Spleen (tissue), 11 donors: ENCODE data around the gene RNF207. TPM values are rescaled to one million over a fixed set of nuclear protein-coding genes. Genes with fewer than 3 reads are reported as not detected.
"Not testable (repeated sequence)": the region's sequence is repeated elsewhere in the genome, so short reads cannot be mapped to it uniquely, and the experiment has no call there.

ENCODE experiments used
- DNase-seq: peaks from one replicate; pipeline ENCODE4 v3.0.0-alpha.2; 2020
- H3K27ac ChIP-seq, 8 donors: fragments of 200-600 bp; sonication (generic) in 7 of 8; 1 replicate in 4 of 8; 2 replicates in 4 of 8; pipeline versions ENCODE4 v1.5.0 to v1.8.0; 2016 to 2021; ENCODE audit warnings: inconsistent platforms in 4 of 8, mild to moderate bottlenecking in 4 of 8, moderate library complexity in 1 of 8
- H3K27me3 ChIP-seq, 7 donors: fragments of 200-600 bp; sonication (generic) in 6 of 7; replicated peaks in 1 of 7; 1 replicate in 4 of 7; 2 replicates in 3 of 7; pipeline versions ENCODE4 v1.5.0 to v1.8.0; 2016 to 2021; ENCODE audit warnings: inconsistent platforms in 3 of 7, mild to moderate bottlenecking in 1 of 7
- H3K36me3 ChIP-seq, 6 donors: fragments of 200-600 bp; sonication (generic) in 5 of 6; 1 replicate in 4 of 6; 2 replicates in 2 of 6; pipeline versions ENCODE4 v1.5.0 to v1.8.0; 2016 to 2021; ENCODE audit warnings: inconsistent platforms in 2 of 6
- H3K4me1 ChIP-seq, 6 donors: fragments of 200-600 bp; sonication (generic) in 5 of 6; 1 replicate in 3 of 6; 2 replicates in 3 of 6; pipeline versions ENCODE4 v1.5.0 to v1.8.0; 2016 to 2021; ENCODE audit warnings: inconsistent platforms in 3 of 6
- H3K4me3 ChIP-seq, 8 donors: fragments of 200-600 bp; sonication (generic) in 7 of 8; 1 replicate in 4 of 8; 2 replicates in 4 of 8; pipeline versions ENCODE4 v1.5.0 to v1.8.0; 2016 to 2021; ENCODE audit warnings: inconsistent platforms in 4 of 8, mild to moderate bottlenecking in 4 of 8, moderate library complexity in 2 of 8
- H3K9me3 ChIP-seq, 8 donors: fragments of 200-600 bp; sonication (generic) in 7 of 8; 1 replicate in 4 of 8; 2 replicates in 4 of 8; pipeline versions ENCODE4 v1.5.0 to v1.8.0; 2016 to 2021; ENCODE audit warnings: inconsistent platforms in 4 of 8
- CTCF ChIP-seq, 11 experiments: fragments of 200-600 bp in 7 of 11; fragments of 450-650 bp in 4 of 11; sonication (generic) in 4 of 11; IDR thresholded peaks in 8 of 11; conservative IDR thresholded peaks in 3 of 11; 1 replicate in 7 of 11; 2 replicates in 4 of 11; pipeline versions ENCODE4 v1.4.0 to v1.8.0; 2016 to 2021; ENCODE audit warnings: antibody characterized with exemption in 11 of 11, inconsistent platforms in 4 of 11, mild to moderate bottlenecking in 1 of 11
- POLR2A ChIP-seq, 3 donors: fragments of 450-650 bp; IDR thresholded peaks; one replicate each; pipeline ENCODE4 v1.5.1; 2017; ENCODE audit warnings: antibody characterized with exemption in 3 of 3, mild to moderate bottlenecking in 1 of 3
- POLR2AphosphoS5 ChIP-seq, 3 donors: sonication (generic); formaldehyde crosslinking; IDR thresholded peaks; one replicate each; pipeline ENCODE4 v1.5.1; 2017; ENCODE audit warnings: antibody characterized with exemption in 3 of 3
- WGBS, 5 donors: extraction: QIAGEN DNeasy Blood & Tissue Kit in 3 of 5; methylation state at CpG; one replicate each; pipeline versions ENCODE4 v1.1.5 to v1.1.7; 2013 to 2018; 5-methylcytosine and 5-hydroxymethylcytosine counted together
- intact Hi-C: fragments of 100-400 bp; cut with DNase I; formaldehyde crosslinking; loops from one replicate; pipeline ENCODE4 v1.15.0; 2023; ENCODE audit warnings: low total_unique reads
- polyA plus RNA-seq, 3 donors: library from polyadenylated mRNA; stranded (reverse); fragments of 200-250 nt; gene quantifications; one replicate each; pipeline ENCODE4 v1.2.1, GENCODE V29; 2013
- total RNA-seq, 7 donors: library from RNA; depleted of rRNA in 3 of 7; stranded (reverse); fragments of >200 nt in 3 of 7; fragmentation: NEBNext Ultra II Directional in 4 of 7; extraction: Animal tissue kit (Norgen Biotek cat#: 25700) in 4 of 7; gene quantifications; one replicate each; pipeline versions ENCODE4 v1.1.0 to v1.2.1, GENCODE V29; 2016 to 2021
- donor health status: healthy with polysubstance abuse.
- donor health status: DM: no; HTN: no; CAD: no; lungs with moderate emphysema.
- donor health status: DM: no; HTN: no; CAD: no.
- donor health status: Bipolar disorder and iron deficiency.
- donor health status: healthy.
- donor health status: DM: no; HTN: no; CAD: no.
- donor health status: DM: yes; HTN: yes; CAD: no.

The RNF207 gene
- total and polyA plus RNA-seq, 10 donors = 2.8 to 12.5 (median 6.3) TPM

GRCh38 chr1:6211731-6212130 lies 5.8 kb downstream of the RNF207 start:
- DNase-seq = no peak
- TF ChIP-seq POLR2A (IDR thresholded peaks at IDR 0.05) = no peak
- TF ChIP-seq CTCF (IDR thresholded peaks at IDR 0.05 in 8 of 11, conservative IDR thresholded peaks at IDR 0.05 in 3 of 11) = no peak
- no peak for TF ChIP-seq POLR2AphosphoS5 (IDR thresholded peaks at IDR 0.05)
- no peak overlapping the region for H3K4me3 ChIP-seq
- peaks cover 0 to 53% (median 22%) of the 10 kb centered on the region in 7 donors for H3K27me3 ChIP-seq
- H3K9me3 ChIP-seq = no peaks in the 10 kb centered on the region
- H3K36me3 ChIP-seq = no peaks in the 10 kb centered on the region
- intact Hi-C loops = no loop called here
- H3K27ac ChIP-seq = no peak overlapping the region
- 75 to 96% (median 90%) methylated on average over 3 to 16 of the region's 16 CpGs for WGBS, 5 donors
- H3K4me1 ChIP-seq = peaks cover 13 to 45% (median 21%) of the 10 kb centered on the region in 6 donors

GRCh38 chr1:6212193-6212959 lies 6.5 kb downstream of the RNF207 start:
- intact Hi-C loops = no loop called here
- Histone ChIP-seq H3K4me1 (peaks cover 13 to 38% (median 18%) of the 10 kb centered on the region in 6 donors), H3K36me3 (no peaks in the 10 kb centered on the region), H3K27ac (no peak overlapping the region), H3K27me3 (peaks cover 0 to 47% (median 15%) of the 10 kb centered on the region in 7 donors), H3K9me3 (no peaks in the 10 kb centered on the region), H3K4me3 (no peak overlapping the region)
- no peak for DNase-seq
- WGBS, 5 donors = 59 to 66% (median 62%) methylated on average over 15 to 20 of the region's 20 CpGs
- no peak for TF ChIP-seq POLR2A (IDR thresholded peaks at IDR 0.05)
- TF ChIP-seq POLR2AphosphoS5 (IDR thresholded peaks at IDR 0.05) = no peak
- TF ChIP-seq CTCF (IDR thresholded peaks at IDR 0.05 in 8 of 11, conservative IDR thresholded peaks at IDR 0.05 in 3 of 11) = no peak

- H3K4me1 ChIP-seq = peaks cover 0 to 14% (median 1%) of the 10 kb centered on the region in 6 donors
- H3K27ac ChIP-seq = no peak overlapping the region
- no peaks in the 10 kb centered on the region for H3K27me3 ChIP-seq
- H3K4me3 ChIP-seq = no peak overlapping the region
- WGBS, 5 donors = 86 to 92% (median 87%) methylated on average over 16 of the region's 16 CpGs
- peaks cover 0 to 36% (median 11%) of the 10 kb centered on the region in 6 donors for H3K36me3 ChIP-seq
- no peak for TF ChIP-seq POLR2AphosphoS5 (IDR thresholded peaks at IDR 0.05)
- TF ChIP-seq POLR2A (IDR thresholded peaks at IDR 0.05) = no peak
- no peak for TF ChIP-seq CTCF (IDR thresholded peaks at IDR 0.05 in 8 of 11, conservative IDR thresholded peaks at IDR 0.05 in 3 of 11)
- H3K9me3 ChIP-seq = no peaks in the 10 kb centered on the region
- intact Hi-C loops = no loop called here
- DNase-seq = no peak
Measured at GRCh38 chr1:6218375-6219164, 12.7 kb downstream of the RNF207 start.

- H3K27ac ChIP-seq, intact Hi-C loops, H3K4me3 ChIP-seq, H3K9me3 ChIP-seq, DNase-seq, H3K27me3 ChIP-seq: not testable (repeated sequence)
- H3K4me1 ChIP-seq = peaks cover 0 to 14% (median 1%) of the 10 kb centered on the region in 6 donors
- WGBS, 5 donors = 86 to 92% (median 92%) methylated on average over 11 of the region's 11 CpGs
- peaks cover 0 to 47% (median 22%) of the 10 kb centered on the region in 6 donors for H3K36me3 ChIP-seq
Measured at GRCh38 chr1:6219641-6220040, 13.7 kb downstream of the RNF207 start.
